NOMO-1 (cell line): ENCODE results near the gene RPS14.
"Not testable (repeated sequence)": the region's sequence is repeated elsewhere in the genome, so short reads cannot be mapped to it uniquely, and the experiment has no call there.

Experiments
- DNase-seq, 2 experiments: peaks; one replicate each; lab custom pipeline; 2025; ENCODE audit not compliant: unreplicated experiment in 2 of 2; lab: John Stamatoyannopoulos, UW

RPS14 gene

GRCh38 chr5:150447188-150447587 is 2.4 kb downstream of the RPS14 start:
- no peak for DNase-seq

- no peak for DNase-seq
Measured at GRCh38 chr5:150446583-150446982, 3.0 kb downstream of the RPS14 start.

- DNase-seq = no peak
Measured at GRCh38 chr5:150446088-150446487, 3.5 kb downstream of the RPS14 start.

GRCh38 chr5:150444770-150445169 is 4.8 kb downstream of the RPS14 start:
- DNase-seq = no peak

GRCh38 chr5:150443242-150444075 is 6.1 kb downstream of the RPS14 start:
- no peak for DNase-seq

- no peak for DNase-seq
Measured at GRCh38 chr5:150442699-150443080, 6.8 kb downstream of the RPS14 start.

GRCh38 chr5:150441813-150442698 is 7.5 kb downstream of the RPS14 start:
- no peak for DNase-seq

- DNase-seq = no peak
Measured at GRCh38 chr5:150440948-150441812, 8.4 kb downstream of the RPS14 start.

GRCh38 chr5:150438873-150439546 is 10.5 kb downstream of the RPS14 start:
- DNase-seq = peak in 1 of 2 experiments; percentile 15

- peak; percentile 81 to 87 for DNase-seq
Measured at GRCh38 chr5:150436141-150436680, 13.3 kb downstream of the RPS14 start.

GRCh38 chr5:150434464-150434863 is 15.1 kb downstream of the RPS14 start:
- DNase-seq = no peak

GRCh38 chr5:150431574-150431973 is 18.0 kb downstream of the RPS14 start:
- DNase-seq = no peak

GRCh38 chr5:150431048-150431447 is 18.5 kb downstream of the RPS14 start:
- no peak for DNase-seq

GRCh38 chr5:150429410-150429873 is 20.1 kb downstream of the RPS14 start:
- peak; percentile 13 to 59 for DNase-seq

- no peak for DNase-seq
Measured at GRCh38 chr5:150428978-150429377, 20.6 kb downstream of the RPS14 start.

- DNase-seq = no peak
Measured at GRCh38 chr5:150428106-150428876, 21.2 kb downstream of the RPS14 start.

- not testable (repeated sequence) for DNase-seq
Measured at GRCh38 chr5:150426165-150426564, 23.4 kb downstream of the RPS14 start.

GRCh38 chr5:150422758-150423157 is 26.8 kb downstream of the RPS14 start:
- no peak for DNase-seq

GRCh38 chr5:150422075-150422474 is 27.5 kb downstream of the RPS14 start:
- no peak for DNase-seq
